OCI-LY7 (cell line): ENCODE measurements around the gene ROBO1. TPM values are rescaled to one million over a fixed set of nuclear protein-coding genes. Genes with fewer than 3 reads are reported as not detected.

Experiments used
- BruUV-seq: library from RNA; stranded (reverse); fragments of 400-500 nt; replicated peaks from 2 replicates; lab custom pipeline; 2021; lab: Mats Ljungman, UMichigan
- CTCF ChIA-PET: fragments of 300-600 bp; sonication (Branson Sonifier 250); formaldehyde crosslinking; loops from one replicate; lab custom pipeline; 2022; ENCODE audit warnings: antibody characterized with exemption; ENCODE audit not compliant: unreplicated experiment; lab: Charles Lee
- POLR2A ChIA-PET: fragments of 300-600 bp; sonication (Branson Sonifier 250); formaldehyde crosslinking; loops from one replicate; lab custom pipeline; 2022; ENCODE audit warnings: antibody characterized with exemption; lab: Charles Lee
- DNase-seq: peaks from one replicate; pipeline ENCODE4 v3.0.0-alpha.2; 2015; ENCODE audit warnings: low spot score
- H2AFZ ChIP-seq: fragments of 200-600 bp; sonication (generic), shearing (Covaris generic); 2 replicates; pipeline ENCODE4 v1.6.1; 2014; ENCODE audit warnings: mild to moderate bottlenecking, antibody characterized with exemption, low read length, moderate library complexity
- H3K27ac ChIP-seq: fragments of 200-600 bp; sonication (generic); 2 replicates; pipeline ENCODE4 v1.5.1; 2014; ENCODE audit warnings: mixed run types, low read depth, mild to moderate bottlenecking, moderate library complexity, low read length, inconsistent platforms; ENCODE audit not compliant: poor library complexity, severe bottlenecking
- H3K36me3 ChIP-seq: fragments of 200-600 bp; sonication (generic); 2 replicates; pipeline ENCODE4 v1.6.1; 2014; ENCODE audit warnings: mild to moderate bottlenecking, antibody characterized with exemption, low read length, moderate library complexity, mixed read lengths; ENCODE audit not compliant: insufficient read depth
- H3K4me1 ChIP-seq: fragments of 200-600 bp; sonication (generic); 2 replicates; pipeline ENCODE4 v1.5.1; 2014; ENCODE audit warnings: mild to moderate bottlenecking, low read length; ENCODE audit not compliant: insufficient read depth, poor library complexity, severe bottlenecking
- H3K4me2 ChIP-seq: fragments of 200-600 bp; sonication (generic); 2 replicates; pipeline ENCODE4 v1.6.1; 2014; ENCODE audit warnings: mild to moderate bottlenecking, low read length
- H3K4me3 ChIP-seq: fragments of 200-600 bp; sonication (generic); 2 replicates; pipeline ENCODE4 v1.5.1; 2014; ENCODE audit warnings: mild to moderate bottlenecking, low read depth, low read length; ENCODE audit not compliant: poor library complexity, severe bottlenecking
- H3K79me2 ChIP-seq: fragments of 200-600 bp; sonication (generic); 2 replicates; pipeline ENCODE4 v1.6.1; 2016; ENCODE audit warnings: low read depth, mild to moderate bottlenecking, low read length, moderate library complexity, mixed read lengths; ENCODE audit not compliant: insufficient read depth
- H3K9me2 ChIP-seq: fragments of 200-600 bp; sonication (generic); 2 replicates; pipeline ENCODE4 v1.6.1; 2016; ENCODE audit warnings: mild to moderate bottlenecking, low read length, mixed read lengths; ENCODE audit not compliant: insufficient read depth
- H3K9me3 ChIP-seq: fragments of 200-600 bp; sonication (generic); 2 replicates; pipeline ENCODE4 v1.6.1; 2014; ENCODE audit warnings: mild to moderate bottlenecking, mixed run types, low read length, mixed read lengths
- H4K20me1 ChIP-seq: fragments of 200-600 bp; sonication (generic); 2 replicates; pipeline ENCODE4 v1.6.1; 2014; ENCODE audit warnings: mild to moderate bottlenecking, antibody characterized with exemption, low read length, moderate library complexity, mixed read lengths; ENCODE audit not compliant: insufficient read depth
- CTCF ChIP-seq: fragments of 200-600 bp; sonication (generic); conservative IDR thresholded peaks from 2 replicates; pipeline ENCODE4 v1.5.1; 2014; ENCODE audit warnings: mild to moderate bottlenecking, antibody characterized with exemption, low read length, moderate library complexity, mixed read lengths
- EZH2phosphoT487 ChIP-seq: fragments of 200-600 bp; sonication (generic); IDR thresholded peaks from 2 replicates; pipeline ENCODE4 v1.6.1; 2018; ENCODE audit warnings: low read depth, borderline replicate concordance, mild to moderate bottlenecking, mixed run types, antibody characterized with exemption, low read length, moderate library complexity, mixed read lengths
- intact Hi-C: fragments of 100-400 bp; cut with micrococcal nuclease; formaldehyde crosslinking; loops from one replicate; pipeline ENCODE4 v1.10.0; 2022; ENCODE audit not compliant: unreplicated experiment
- total RNA-seq, 2 experiments: library from RNA; depleted of rRNA in 1 of 2; stranded (reverse); fragments of >200 nt in 1 of 2; shearing (Covaris generic) in 1 of 2; gene quantifications; 2 replicates each; pipeline ENCODE4 v1.2.3, GENCODE V29; 2014 to 2022

Gene ROBO1
- total RNA-seq, 2 experiments from 2014 or later: not detected

GRCh38 chr3:78781351-78781750, 986.4 kb downstream of the ROBO1 start:
- Histone ChIP-seq H4K20me1 (no peaks in the 10 kb centered on the region), H3K27ac (no peak overlapping the region), H3K4me1 (no peaks in the 10 kb centered on the region), H3K36me3 (no peaks in the 10 kb centered on the region), H3K4me2 (no peak overlapping the region), H2AFZ (no peak overlapping the region), H3K4me3 (no peak overlapping the region), H3K9me2 (no peaks in the 10 kb centered on the region), H3K79me2 (no peaks in the 10 kb centered on the region), H3K9me3 (no peaks in the 10 kb centered on the region)
- intact Hi-C loops: no loop called here
- ChIA-PET CTCF (no interaction called here), POLR2A (no interaction called here)
- no peak for TF ChIP-seq CTCF
- no peak for TF ChIP-seq EZH2phosphoT487
- DNase-seq: no peak
- BruUV-seq: no TSS peak

GRCh38 chr3:78765671-78766485, 1001.9 kb downstream of the ROBO1 start:
- H3K27ac ChIP-seq: no peak overlapping the region
- H3K9me3 ChIP-seq: no peaks in the 10 kb centered on the region
- H3K4me1 ChIP-seq: no peaks in the 10 kb centered on the region
- intact Hi-C loops: no loop called here
- no peak for DNase-seq
- no TSS peak for BruUV-seq
- H4K20me1 ChIP-seq: no peaks in the 10 kb centered on the region
- POLR2A ChIA-PET: interaction anchor here (0.6 kb wide), 2 partner anchors 23 to 1040 kb away, joined by 4 to 5 read pairs; no protein-coding TSS in a partner anchor
- CTCF ChIA-PET: no interaction called here
- H3K79me2 ChIP-seq: no peaks in the 10 kb centered on the region
- TF ChIP-seq CTCF: no peak
- TF ChIP-seq EZH2phosphoT487: no peak
- no peaks in the 10 kb centered on the region for H3K36me3 ChIP-seq
- H3K4me3 ChIP-seq: no peak overlapping the region
- H3K4me2 ChIP-seq: no peak overlapping the region
- no peaks in the 10 kb centered on the region for H3K9me2 ChIP-seq
- no peak overlapping the region for H2AFZ ChIP-seq

- intact Hi-C loops: no loop called here
- BruUV-seq: no TSS peak
- CTCF ChIA-PET: no interaction called here
- Histone ChIP-seq H3K27ac (no peak overlapping the region), H3K79me2 (no peaks in the 10 kb centered on the region), H3K4me3 (no peak overlapping the region), H3K4me1 (no peaks in the 10 kb centered on the region), H3K9me2 (no peaks in the 10 kb centered on the region), H2AFZ (no peak overlapping the region), H4K20me1 (no peaks in the 10 kb centered on the region), H3K4me2 (no peak overlapping the region), H3K9me3 (no peaks in the 10 kb centered on the region), H3K36me3 (no peaks in the 10 kb centered on the region)
- DNase-seq: no peak
- TF ChIP-seq CTCF: no peak
- no peak for TF ChIP-seq EZH2phosphoT487
- POLR2A ChIA-PET: no interaction called here
Observed at GRCh38 chr3:78764634-78765033, 1003.2 kb downstream of the ROBO1 start.
